HG02970 (cell line): ENCODE measurements around the gene CTDSPL.

Experiments used
- ATAC-seq: cut with Tn5 transposase; IDR thresholded peaks from one replicate; pipeline ENCODE4 v1.9.1; 2021; ENCODE audit warnings: mild to moderate bottlenecking, moderate library complexity, moderate number of reproducible peaks; ENCODE audit not compliant: unreplicated experiment, low FRiP score

Gene CTDSPL

DNA sequence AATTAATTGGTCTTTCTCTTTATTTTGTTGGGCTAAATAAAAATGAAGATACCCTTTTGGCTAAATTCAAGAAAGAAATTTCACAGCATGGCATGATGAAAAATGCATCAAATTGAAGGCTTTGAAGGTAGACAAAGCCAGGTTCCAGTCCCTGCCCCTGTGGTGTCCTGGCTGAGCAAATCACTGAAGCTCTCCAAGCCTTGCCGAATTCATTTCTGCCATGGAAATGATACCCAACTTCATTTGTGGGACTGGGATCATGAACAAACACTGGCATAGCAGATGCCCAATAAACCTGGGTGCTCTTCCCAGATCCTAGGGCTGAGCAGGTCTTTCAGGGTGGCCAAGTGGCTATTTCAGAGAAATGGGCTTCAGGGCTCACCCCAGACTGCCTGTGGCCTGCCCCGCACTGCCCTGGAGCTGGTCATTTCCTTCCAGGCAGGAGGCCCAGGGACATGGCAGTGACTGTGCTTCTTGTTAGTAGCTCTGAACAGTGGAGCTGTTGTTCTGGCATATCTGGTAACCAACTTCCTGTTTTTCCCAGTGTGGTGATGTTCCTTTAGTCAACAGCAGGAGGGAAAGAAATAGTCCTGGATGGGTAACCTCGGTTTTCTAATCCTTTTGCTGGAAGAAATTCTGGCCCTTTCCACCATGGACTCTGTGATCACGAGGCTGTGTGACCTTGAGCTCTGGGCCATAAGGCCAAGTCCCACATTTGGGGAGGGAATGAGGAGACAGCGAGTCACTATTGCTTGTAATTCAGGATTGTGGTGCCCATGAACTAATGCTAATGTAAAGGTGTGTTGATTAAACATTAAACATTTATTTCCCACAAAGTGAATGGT lies 47.6 kb downstream of the CTDSPL start:
- ATAC-seq: no peak

DNA sequence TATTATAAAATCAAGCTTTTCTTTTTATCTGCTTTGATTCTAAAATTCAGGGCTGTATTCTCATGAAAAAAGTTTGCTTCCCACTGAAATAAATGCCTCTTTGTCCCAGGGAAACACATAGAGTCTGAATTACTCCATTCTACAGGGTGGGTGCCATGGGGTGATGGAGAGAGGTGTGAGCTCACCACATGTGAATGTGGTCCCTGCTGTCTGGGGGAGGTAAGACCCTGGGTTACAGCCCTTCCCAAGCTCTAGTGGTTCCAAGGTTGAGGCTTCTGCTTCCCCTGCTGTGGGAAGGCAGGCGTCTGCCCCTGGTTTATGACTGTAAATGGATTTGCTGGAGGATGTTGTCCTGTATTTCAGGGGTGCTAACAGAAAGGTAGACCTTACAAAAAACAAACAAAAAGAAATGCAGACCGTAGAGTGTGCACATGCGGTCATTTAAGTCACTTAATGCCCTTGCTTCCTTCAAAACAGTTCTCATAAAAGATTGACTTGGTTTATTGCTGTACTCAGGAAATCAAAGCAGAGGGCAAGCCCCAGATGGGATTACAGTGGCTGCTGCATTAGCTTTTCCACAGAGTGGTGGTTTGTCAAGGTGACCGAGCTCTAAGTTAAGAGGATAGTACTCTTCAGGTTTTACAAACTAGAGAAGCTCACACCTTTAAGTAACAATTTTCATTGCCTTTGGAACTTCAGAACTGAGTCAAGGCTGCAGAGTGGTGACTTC lies 49.2 kb downstream of the CTDSPL start:
- no peak for ATAC-seq

DNA sequence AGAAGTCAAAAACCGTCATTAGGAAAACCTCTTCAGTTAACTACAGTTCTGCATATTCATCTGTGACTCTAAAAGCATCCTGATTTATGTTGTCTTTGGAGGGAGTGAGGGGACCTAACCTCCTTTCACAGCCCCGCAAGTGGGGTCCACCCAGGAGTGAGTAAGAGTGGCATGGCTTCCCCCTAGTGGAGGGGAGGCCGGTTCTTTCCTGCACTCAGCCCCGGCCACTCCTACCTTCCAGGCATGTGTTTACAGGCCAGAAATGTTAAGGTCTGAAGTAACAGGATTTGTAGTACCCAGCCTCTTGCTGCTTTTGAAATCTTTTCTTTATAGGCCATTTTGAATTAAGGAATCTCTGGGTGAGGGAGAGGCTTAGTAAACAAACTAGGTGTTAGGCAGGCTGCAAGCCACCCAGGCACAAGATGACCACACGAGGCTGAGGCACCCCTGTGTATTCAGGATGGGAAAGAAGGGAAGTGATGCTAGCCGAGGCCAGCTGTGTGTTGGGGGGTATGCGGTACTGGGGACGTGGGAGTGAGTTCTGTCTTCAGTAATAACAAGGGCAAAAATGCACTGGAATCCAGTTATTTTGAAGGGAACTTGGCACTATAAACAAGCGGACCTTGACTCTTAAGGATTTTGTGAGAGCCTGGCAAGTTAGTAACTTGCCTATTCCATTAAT lies 50.5 kb downstream of the CTDSPL start:
- no peak for ATAC-seq

DNA sequence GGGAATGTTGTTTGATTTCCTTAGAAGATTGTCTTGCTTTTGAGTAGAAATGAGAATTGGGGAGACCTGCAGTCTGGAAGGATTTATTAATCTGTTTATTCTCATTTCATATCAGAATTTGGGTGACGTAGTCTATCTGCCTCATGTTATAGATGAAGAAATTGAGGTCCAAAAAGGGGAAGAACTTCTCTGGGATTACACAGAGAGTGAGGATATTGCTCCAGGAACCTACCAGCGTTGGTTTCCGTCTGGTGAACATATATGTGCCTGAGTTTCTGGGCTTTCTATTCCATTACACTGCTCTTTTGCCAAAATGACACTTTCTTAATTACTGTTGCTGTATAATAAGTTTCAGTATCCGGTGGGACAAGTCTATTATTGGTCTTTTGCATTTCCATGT lies 51.8 kb downstream of the CTDSPL start:
- ATAC-seq: no peak

DNA sequence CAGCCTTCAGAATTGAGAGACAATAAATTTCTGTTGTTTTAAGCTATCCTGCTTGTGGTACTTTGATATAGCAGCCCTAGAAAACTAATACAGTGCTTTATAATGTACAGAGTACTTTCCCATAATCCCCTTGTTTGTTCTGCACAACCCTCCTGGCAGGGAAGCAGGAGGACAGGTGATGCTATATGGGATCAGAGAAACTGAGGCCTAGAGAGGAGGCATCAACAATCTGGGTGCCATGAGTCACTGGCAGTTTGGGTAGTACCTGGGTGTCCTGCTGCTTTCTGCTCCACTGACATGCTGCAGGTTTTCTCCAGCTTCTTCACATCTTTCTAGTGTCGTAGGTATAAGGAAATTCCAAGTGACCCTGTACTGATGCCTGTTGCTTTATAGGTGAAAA lies 55.0 kb downstream of the CTDSPL start:
- no peak for ATAC-seq

DNA sequence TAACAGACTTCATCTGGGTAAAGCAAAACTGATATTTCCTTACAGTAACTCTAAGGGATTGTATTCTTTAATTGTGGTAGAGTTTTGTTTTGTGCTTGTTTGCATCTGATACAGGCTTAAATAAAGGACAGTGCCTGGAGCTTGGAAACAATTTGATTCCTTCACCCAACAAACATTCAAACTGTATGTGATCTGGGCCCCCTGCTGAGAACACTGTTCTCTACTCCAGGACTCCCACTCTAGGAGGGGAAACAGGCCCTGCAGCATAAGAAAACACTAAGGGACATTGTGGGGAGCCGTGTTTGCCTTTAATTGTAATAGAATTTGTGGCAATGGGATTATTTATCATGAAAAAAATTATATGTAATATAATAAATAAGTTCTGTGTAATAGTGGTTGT lies 56.9 kb downstream of the CTDSPL start:
- no peak for ATAC-seq

DNA sequence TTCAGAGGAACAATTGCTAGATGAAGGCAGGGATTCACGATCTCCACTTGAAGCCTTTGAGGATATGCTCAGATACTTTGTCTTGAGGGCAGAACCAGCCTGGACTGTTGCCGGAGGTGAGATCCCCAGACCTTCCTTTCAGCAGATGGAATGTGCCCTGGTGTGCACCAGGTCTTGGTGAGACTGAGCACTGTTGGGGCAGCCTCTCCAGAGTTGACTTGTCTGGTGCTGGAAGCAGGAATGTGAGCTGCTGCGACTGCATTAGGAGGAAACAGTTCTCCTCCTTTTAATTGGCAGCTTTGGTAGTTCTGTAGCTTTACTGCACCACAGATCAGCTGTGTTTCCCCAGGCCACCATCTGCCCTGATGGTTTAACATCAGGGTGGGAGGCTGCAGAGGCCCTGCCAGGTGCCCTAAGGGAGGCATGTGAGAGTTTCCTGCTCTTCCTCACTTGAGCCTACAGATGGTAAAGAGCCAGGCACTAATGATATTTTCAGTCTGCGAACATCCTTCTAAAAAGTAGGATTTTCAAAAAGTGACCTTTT lies 58.5 kb downstream of the CTDSPL start:
- no peak for ATAC-seq

DNA sequence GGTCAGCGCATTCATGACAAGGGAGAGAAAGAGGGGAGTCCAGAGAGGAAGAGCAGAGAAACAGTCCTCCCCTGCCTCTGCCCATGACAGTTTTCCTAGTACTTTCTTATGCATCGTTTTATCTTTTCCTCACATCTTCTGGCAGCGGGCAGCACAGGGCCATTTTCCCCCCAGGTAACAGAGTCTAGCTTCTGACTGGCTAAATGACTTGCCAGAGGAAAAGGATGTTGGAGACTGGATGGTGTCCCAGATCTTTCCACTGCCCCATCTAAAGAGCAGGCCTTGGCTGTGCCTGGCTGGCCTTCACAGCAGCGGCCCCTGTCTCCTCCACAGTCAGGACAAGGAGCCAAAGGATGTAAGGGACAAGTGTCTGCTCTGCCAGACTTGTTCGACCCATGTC lies 59.3 kb downstream of the CTDSPL start:
- no peak for ATAC-seq

DNA sequence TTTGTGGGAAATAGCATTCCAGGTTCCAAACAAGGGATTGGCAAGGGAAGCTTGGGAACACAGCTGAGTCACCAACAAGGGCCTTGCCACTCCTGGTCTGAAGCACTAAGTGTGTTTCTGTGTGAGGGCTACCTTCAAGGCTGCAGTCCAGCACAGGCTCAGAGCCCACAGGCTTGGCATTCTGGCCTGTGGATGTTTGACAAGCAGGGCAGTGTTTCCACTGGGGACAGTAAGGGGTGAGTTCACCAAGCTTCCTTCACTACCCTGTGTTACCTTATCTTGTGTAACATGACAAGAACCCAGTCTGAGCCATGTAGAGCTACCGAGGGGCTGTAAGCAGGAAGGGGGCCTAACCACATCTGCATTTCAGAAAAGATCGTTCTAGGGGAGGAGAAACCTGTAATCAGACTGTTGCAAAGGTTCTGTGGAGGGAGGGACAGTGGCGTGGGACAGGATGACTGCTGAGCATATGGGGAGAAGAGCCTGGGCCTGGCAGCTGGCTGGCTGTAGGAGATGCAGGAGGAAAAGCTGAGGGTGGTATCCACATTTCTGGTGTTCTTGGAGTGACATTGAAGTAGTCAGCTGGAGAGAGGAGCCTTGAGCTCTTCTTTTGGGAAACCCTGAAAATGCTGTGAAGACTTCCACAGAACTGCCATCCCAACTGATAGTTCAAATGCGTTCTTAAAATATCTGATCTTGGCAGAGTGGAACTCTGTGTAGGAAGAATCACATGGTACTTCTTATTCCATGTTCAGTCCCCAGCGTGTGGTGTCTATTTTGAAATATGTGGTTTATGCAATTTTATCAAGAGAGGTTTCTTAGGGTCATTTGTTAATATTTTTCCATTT lies 61.3 kb downstream of the CTDSPL start:
- ATAC-seq: no peak

DNA sequence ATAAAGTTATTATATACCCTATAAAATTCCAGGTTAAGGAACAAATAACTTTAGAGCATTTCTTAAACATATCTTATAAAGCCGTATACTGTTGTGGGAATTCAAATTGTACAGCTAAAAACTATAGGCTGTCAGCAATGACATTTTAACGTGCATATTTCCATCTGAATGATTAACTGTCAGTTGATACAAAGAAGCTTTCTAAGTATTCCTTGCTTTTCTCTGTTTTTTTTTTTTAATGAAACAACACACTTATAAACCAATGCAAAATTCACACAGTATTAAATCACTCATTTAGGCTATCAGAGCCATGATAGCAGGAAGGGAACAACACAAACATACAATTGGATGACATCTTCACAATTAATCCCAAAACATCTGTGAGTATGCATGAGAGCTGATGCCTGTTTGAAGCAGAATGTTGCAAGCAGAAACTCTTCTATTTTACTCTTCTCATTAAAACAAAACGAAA lies 61.9 kb downstream of the CTDSPL start:
- ATAC-seq: no peak

DNA sequence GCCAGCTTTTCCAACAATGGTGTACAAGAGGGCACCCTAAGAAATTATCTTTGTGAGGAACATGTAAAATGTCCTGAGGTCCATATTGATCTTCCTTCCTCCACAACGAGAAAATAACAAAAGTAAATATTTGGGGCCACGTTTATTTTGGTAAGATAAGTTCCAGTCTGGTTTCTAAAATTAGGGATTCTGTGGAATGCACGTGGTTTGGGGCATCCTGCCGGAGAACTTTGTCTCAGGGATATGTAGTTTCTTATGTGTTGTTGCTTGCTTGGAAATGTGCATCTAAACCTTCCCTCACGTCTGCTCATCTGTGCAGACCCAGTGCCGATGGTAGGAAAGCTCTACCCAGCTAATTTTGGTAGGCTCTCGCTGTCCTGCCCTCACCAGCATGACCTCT lies 62.8 kb downstream of the CTDSPL start:
- no peak for ATAC-seq

DNA sequence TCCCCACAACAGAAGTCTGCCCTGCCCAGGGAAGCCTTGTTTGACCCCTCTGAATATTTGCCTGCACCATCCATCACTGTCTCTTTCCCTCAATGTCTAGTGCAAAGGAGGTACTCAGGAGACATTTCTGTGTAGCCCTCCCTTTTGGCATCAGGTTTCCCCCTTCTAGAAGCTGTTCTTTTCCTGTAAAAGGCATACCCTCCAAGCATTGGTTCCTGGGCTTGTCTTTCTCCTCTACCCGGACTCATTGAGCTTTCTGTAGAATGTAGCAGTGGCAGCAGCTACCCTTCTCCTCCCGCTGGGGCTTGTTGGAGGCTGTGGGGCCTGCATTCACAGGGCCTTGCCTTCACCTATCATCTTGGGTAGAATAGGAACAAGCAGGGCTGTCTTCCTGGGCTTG lies 63.5 kb downstream of the CTDSPL start:
- no peak for ATAC-seq

DNA sequence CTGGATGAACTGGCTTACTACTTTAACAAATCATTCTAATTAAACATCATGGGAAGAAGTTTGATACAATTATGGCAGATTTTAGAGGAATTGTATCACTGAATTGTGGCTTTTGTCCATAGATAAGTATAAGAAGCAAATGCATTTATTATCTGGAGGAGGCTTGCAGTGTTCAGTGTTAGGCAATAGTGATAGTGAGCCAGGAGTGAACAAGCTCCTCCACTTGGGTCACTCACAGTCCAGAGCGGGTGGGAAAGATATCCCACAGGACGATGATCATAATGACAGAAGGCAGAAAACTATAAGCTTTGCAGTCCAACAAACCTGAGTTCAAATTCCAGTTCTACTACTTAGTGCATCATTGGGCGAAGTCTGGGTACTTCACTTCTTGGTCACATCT lies 64.9 kb downstream of the CTDSPL start:
- no peak for ATAC-seq

DNA sequence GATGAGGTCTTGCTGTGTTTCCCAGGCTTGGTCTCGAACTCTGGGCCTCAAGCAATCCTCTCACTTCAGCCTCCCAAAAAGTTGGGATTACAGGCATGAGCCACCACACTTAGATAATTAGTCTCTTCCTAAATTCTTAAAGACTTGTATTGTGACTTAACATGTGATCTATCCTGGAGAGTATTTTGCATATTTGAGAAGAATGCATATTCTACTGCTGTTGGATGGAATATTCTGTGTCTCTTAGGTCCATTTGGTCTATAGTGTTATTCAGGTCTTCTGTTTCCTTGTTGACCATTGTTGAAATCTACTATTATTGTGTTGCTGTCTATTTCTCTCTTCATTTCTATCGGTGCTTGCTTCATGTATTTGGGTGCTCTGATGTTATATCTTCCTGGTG lies 68.8 kb downstream of the CTDSPL start:
- ATAC-seq: no peak

DNA sequence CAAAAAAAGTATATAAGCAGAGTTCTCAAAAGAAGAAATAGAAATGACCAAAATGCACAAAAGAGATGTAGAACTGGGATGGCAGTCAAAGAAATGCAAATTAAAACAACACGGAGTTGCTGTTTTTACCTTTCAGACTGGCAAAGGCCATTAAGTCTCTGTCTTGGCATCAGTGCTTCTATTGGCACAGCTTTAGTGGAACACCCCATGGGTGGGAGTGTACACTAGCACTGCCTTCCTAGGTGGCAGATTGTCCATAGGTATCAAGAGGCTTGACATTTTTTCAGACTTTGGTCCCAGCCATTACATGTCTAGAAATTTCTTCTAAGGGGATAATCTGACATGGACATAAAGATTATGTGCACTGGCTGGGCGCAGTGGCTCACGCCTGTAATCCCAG lies 70.8 kb downstream of the CTDSPL start:
- ATAC-seq: no peak

DNA sequence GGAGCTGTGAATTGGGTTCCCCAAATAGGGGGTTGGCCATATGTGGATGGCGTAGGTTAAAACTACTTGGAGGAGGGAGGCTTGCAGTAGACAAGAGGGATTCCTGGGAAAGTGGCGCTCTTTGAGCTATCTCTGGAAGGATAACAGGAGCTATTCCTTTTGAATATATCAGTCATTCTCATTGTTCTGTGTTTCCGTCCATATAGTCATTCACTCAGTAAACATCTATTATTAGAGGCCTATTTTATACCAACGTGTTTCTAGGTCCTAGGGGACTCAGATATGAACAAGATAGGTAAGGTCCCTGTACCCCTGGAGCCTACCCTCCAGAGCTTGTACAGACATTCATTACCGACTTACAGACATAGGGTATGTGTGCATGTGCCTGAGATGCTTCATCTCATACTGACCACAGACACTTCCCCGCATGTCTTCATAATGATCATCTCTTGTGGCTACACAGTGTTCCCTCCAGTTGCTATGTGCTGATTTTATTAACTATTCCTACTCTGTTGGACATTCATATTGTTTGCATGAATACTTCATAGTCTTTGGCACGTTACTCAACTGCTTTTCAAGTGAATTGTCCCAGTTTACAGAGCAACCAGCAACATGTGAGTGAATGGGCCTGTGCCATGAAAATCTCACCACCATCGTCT lies 73.1 kb downstream of the CTDSPL start:
- no peak for ATAC-seq

DNA sequence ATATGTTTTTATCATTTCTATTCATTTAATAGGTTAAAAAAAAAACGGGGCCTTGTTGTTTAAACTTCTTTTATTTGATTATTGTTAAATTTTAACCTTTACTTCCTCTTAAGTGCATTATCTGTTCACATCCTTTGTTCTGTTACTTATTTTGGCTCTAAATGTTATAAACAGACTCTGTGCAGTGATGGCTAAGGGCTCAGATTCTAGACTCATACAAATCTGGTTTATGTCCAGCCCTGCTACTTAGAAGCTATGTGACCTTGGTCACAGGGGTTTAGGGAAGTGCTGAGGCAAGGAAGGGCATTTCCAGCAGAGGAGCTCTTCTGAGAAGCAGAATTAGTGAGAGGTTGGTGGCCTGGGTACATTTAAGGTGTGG lies 73.6 kb downstream of the CTDSPL start:
- ATAC-seq: no peak

DNA sequence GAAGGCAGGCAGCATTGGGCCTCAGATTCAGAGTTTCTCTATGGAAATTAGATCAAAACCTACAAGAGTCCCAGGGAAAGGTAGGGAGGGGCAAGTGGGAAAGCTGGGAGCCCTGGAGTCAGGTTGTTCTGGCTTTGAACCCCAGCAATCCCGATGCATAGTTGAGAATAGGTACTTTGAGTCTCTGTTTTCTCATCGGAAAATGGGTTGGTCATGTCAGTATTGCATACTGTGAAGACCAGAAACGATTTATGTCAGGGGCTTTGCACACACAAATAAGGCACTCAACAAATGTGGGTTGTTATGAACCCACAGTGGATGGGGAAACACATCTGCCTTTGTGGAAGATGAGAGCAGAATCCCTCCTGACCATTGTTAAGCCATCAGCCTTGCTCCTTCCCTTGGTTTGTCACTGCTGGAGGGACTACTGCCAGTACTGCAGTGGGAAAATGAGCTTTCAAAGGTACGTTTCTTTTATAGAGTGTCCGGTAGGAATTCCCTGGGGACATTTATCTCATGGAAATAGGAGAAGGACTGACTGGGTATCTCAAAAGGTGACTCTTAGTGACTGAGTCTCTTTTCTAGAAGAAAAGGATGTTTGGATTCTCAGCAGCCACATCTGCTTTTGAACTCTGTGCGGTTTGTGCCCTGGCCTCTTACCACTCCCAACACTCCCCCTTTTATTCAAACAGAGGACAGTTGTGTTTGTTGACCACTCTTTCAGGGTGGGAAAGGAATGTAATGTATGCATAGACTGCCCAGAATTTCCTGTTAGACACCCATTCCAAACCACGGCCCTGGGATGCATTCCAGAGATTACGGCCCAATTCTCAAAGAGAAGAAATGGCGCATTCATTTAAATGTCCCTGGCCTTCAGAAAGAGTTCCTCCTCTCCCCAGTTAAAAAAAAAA lies 74.3 kb downstream of the CTDSPL start:
- ATAC-seq: no peak

DNA sequence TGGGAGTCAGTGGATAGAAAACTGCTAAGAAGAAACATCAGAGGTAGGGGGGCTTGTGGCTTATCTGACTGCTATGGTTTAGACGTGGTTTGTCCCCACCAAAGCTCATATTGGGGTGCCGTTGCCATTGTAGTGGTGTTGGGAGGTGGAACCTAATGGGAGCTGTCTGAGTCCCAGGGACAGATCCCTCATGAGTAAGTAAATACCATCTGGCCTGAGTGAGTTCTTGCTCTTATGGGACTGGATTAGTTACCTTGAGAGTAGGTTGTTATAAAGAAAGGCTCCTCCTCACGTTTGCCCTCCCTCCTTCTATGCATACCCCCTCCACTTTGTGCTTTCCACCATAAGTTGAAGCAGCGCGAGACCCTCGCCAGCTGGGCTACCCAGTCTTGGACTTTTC lies 75.5 kb downstream of the CTDSPL start:
- no peak for ATAC-seq
